ENCODE results near the gene MYLK. TPM values are rescaled to one million over a fixed set of nuclear protein-coding genes. Genes with fewer than 3 reads are reported as not detected.

MYLK gene
- total and polyA plus RNA-seq, 2 experiments from 2014 or later, result 13.1 to 27.1 TPM

DNA sequence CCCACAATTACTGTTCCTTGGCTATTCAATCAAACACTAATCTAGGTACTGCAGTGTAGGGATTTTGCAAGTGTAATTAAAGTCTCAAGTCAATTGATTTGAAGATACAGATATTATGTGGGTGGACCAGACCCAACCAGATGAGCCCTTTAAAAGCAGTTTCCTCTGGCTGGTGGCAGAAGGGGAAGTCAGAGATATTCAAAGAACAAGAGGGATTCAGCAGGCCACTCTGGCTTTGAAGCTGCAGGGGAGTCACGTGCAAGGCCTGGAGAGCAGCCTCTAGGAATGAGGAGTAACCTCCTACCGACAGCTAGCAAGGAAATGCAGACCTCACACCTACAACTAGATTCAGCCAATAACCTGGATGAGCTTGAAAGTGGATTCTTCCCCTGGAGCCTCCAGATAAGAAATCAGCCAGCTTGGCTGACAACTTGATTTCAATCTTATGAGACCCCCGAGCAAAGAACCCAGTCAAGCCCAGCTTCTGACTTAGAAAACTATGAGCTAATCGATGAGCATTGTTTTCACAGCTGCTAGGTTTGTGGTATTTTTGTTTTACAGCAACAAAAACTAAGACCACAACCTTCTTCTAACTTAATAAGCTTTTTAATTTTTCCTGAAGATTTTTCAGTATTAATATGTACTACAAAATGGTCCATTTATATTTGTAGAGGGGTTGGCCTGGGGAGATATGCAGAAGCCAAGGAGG is 312.7 kb downstream of the MYLK start:
- 40% methylated on average over 4 of the region's 4 CpGs for WGBS (ENCODE audit: low lambda C conversion rate, missing lambda C conversion rate)
- H3K4me2 ChIP-seq, result no peak overlapping the region
- no peak overlapping the region for H3K4me3 ChIP-seq
- no peaks in the 10 kb centered on the region for H3K9me2 ChIP-seq (replicated peaks; ENCODE audit: insufficient read depth)
- peaks cover 40% of the 10 kb centered on the region for H3K79me2 ChIP-seq
- no peaks in the 10 kb centered on the region for H3K4me1 ChIP-seq (ENCODE audit: insufficient read depth)
- H3K36me3 ChIP-seq (replicated peaks; ENCODE audit: insufficient read depth, low read depth), result no peaks in the 10 kb centered on the region
- H4K20me1 ChIP-seq (ENCODE audit: insufficient read depth, poor library complexity, severe bottlenecking), result no peaks in the 10 kb centered on the region
- TF ChIP-seq, protein P1, sequence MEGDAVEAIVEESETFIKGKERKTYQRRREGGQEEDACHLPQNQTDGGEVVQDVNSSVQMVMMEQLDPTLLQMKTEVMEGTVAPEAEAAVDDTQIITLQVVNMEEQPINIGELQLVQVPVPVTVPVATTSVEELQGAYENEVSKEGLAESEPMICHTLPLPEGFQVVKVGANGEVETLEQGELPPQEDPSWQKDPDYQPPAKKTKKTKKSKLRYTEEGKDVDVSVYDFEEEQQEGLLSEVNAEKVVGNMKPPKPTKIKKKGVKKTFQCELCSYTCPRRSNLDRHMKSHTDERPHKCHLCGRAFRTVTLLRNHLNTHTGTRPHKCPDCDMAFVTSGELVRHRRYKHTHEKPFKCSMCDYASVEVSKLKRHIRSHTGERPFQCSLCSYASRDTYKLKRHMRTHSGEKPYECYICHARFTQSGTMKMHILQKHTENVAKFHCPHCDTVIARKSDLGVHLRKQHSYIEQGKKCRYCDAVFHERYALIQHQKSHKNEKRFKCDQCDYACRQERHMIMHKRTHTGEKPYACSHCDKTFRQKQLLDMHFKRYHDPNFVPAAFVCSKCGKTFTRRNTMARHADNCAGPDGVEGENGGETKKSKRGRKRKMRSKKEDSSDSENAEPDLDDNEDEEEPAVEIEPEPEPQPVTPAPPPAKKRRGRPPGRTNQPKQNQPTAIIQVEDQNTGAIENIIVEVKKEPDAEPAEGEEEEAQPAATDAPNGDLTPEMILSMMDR (IDR thresholded peaks at IDR 0.05; ENCODE audit: poor library complexity), result no peak
- TF ChIP-seq EZH2 (IDR thresholded peaks at IDR 0.05; ENCODE audit: borderline replicate concordance) (no peak), EZH2phosphoT487 (IDR thresholded peaks at IDR 0.05; ENCODE audit: low read depth, severe bottlenecking, unreplicated experiment) (no peak)
- no peaks in the 10 kb centered on the region for H3K9me3 ChIP-seq (ENCODE audit: low read depth)
- no peak overlapping the region for H3K27ac ChIP-seq
- H3K27me3 ChIP-seq, result no peaks in the 10 kb centered on the region
- H2AFZ ChIP-seq, result no peak overlapping the region
- no peak for DNase-seq (ENCODE audit: low spot score)

DNA sequence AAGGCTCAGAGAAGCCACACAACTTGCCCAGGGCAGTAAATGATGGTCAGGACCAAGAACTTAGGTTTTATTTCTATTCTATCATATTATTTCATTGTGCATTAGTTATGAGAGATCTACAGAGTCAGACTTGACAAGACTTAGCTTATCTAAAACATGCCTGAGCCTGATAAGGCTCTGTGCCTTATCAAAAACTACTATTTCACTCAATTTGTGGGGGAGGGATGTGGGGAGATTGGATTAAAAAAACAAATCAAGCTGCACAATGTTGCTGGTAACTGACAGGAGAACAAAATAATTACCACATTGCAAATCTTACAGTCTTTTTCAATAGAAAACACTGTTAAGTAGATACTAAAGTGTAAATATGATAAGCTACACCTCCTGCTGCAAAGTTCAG is 315.3 kb downstream of the MYLK start:
- no peak overlapping the region for H3K4me3 ChIP-seq
- H3K4me1 ChIP-seq (ENCODE audit: insufficient read depth), result no peaks in the 10 kb centered on the region
- H2AFZ ChIP-seq, result no peak overlapping the region
- no peaks in the 10 kb centered on the region for H3K9me2 ChIP-seq (replicated peaks; ENCODE audit: insufficient read depth)
- DNase-seq (ENCODE audit: low spot score), result no peak
- H3K79me2 ChIP-seq, result peaks cover 31% of the 10 kb centered on the region
- TF ChIP-seq, protein P1 (IDR thresholded peaks at IDR 0.05; ENCODE audit: poor library complexity), result no peak
- TF ChIP-seq EZH2phosphoT487 (IDR thresholded peaks at IDR 0.05; ENCODE audit: low read depth, severe bottlenecking, unreplicated experiment), result no peak
- no peak for TF ChIP-seq EZH2 (IDR thresholded peaks at IDR 0.05; ENCODE audit: borderline replicate concordance)
- no peak overlapping the region for H3K4me2 ChIP-seq
- no peaks in the 10 kb centered on the region for H4K20me1 ChIP-seq (ENCODE audit: insufficient read depth, poor library complexity, severe bottlenecking)
- no peaks in the 10 kb centered on the region for H3K27me3 ChIP-seq
- H3K36me3 ChIP-seq (replicated peaks; ENCODE audit: insufficient read depth, low read depth), result no peaks in the 10 kb centered on the region
- H3K9me3 ChIP-seq (ENCODE audit: low read depth), result no peaks in the 10 kb centered on the region
- H3K27ac ChIP-seq, result no peak overlapping the region

DNA sequence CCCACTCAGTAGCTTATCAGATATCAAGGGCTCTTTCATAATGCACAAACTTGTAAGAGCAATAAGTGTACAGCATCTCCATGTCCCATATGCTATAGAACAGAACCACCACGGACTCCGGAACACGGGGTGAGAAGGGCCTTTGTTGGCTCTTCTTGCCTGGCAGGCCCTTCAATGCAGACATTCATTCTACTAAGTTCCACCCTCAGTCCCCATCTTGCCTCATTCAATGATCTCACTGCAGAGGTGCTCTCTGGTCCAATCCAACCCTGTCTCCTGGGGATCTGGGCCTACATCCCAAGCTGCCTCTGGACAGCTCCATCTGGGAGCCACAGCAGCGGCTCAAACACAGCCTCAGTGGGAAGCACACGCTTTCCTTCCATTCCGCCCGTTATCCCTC is 316.1 kb downstream of the MYLK start:
- no peaks in the 10 kb centered on the region for H3K36me3 ChIP-seq (replicated peaks; ENCODE audit: insufficient read depth, low read depth)
- TF ChIP-seq, protein P1 (IDR thresholded peaks at IDR 0.05; ENCODE audit: poor library complexity), result no peak
- TF ChIP-seq EZH2 (IDR thresholded peaks at IDR 0.05; ENCODE audit: borderline replicate concordance), result no peak
- no peak for TF ChIP-seq EZH2phosphoT487 (IDR thresholded peaks at IDR 0.05; ENCODE audit: low read depth, severe bottlenecking, unreplicated experiment)
- H3K9me2 ChIP-seq (replicated peaks; ENCODE audit: insufficient read depth), result no peaks in the 10 kb centered on the region
- no peak overlapping the region for H3K4me3 ChIP-seq
- WGBS (ENCODE audit: low lambda C conversion rate, missing lambda C conversion rate), result 92% methylated on average over 7 of the region's 7 CpGs
- peaks cover 28% of the 10 kb centered on the region for H3K79me2 ChIP-seq
- no peak overlapping the region for H3K4me2 ChIP-seq
- H2AFZ ChIP-seq, result no peak overlapping the region
- H3K9me3 ChIP-seq (ENCODE audit: low read depth), result no peaks in the 10 kb centered on the region
- no peak overlapping the region for H3K27ac ChIP-seq
- H4K20me1 ChIP-seq (ENCODE audit: insufficient read depth, poor library complexity, severe bottlenecking), result no peaks in the 10 kb centered on the region
- H3K27me3 ChIP-seq, result no peaks in the 10 kb centered on the region
- DNase-seq (ENCODE audit: low spot score), result no peak
- no peaks in the 10 kb centered on the region for H3K4me1 ChIP-seq (ENCODE audit: insufficient read depth)
